OCI-LY7 (cell line): ENCODE measurements around the gene UBXN6. TPM values are rescaled to one million over a fixed set of nuclear protein-coding genes. Genes with fewer than 3 reads are reported as not detected.

Experiments
- BruUV-seq: library from RNA; stranded (reverse); fragments of 400-500 nt; replicated peaks from 2 replicates; lab custom pipeline; 2021; lab: Mats Ljungman, UMichigan
- CTCF ChIA-PET: fragments of 300-600 bp; sonication (Branson Sonifier 250); formaldehyde crosslinking; loops from one replicate; lab custom pipeline; 2022; ENCODE audit warnings: antibody characterized with exemption; ENCODE audit not compliant: unreplicated experiment; lab: Charles Lee
- POLR2A ChIA-PET: fragments of 300-600 bp; sonication (Branson Sonifier 250); formaldehyde crosslinking; loops from one replicate; lab custom pipeline; 2022; ENCODE audit warnings: antibody characterized with exemption; lab: Charles Lee
- DNase-seq: peaks from one replicate; pipeline ENCODE4 v3.0.0-alpha.2; 2015; ENCODE audit warnings: low spot score
- H2AFZ ChIP-seq: fragments of 200-600 bp; sonication (generic), shearing (Covaris generic); 2 replicates; pipeline ENCODE4 v1.6.1; 2014; ENCODE audit warnings: mild to moderate bottlenecking, antibody characterized with exemption, low read length, moderate library complexity
- H3K27ac ChIP-seq: fragments of 200-600 bp; sonication (generic); 2 replicates; pipeline ENCODE4 v1.5.1; 2014; ENCODE audit warnings: mixed run types, low read depth, mild to moderate bottlenecking, moderate library complexity, low read length, inconsistent platforms; ENCODE audit not compliant: poor library complexity, severe bottlenecking
- H3K36me3 ChIP-seq: fragments of 200-600 bp; sonication (generic); 2 replicates; pipeline ENCODE4 v1.6.1; 2014; ENCODE audit warnings: mild to moderate bottlenecking, antibody characterized with exemption, low read length, moderate library complexity, mixed read lengths; ENCODE audit not compliant: insufficient read depth
- H3K4me1 ChIP-seq: fragments of 200-600 bp; sonication (generic); 2 replicates; pipeline ENCODE4 v1.5.1; 2014; ENCODE audit warnings: mild to moderate bottlenecking, low read length; ENCODE audit not compliant: insufficient read depth, poor library complexity, severe bottlenecking
- H3K4me2 ChIP-seq: fragments of 200-600 bp; sonication (generic); 2 replicates; pipeline ENCODE4 v1.6.1; 2014; ENCODE audit warnings: mild to moderate bottlenecking, low read length
- H3K4me3 ChIP-seq: fragments of 200-600 bp; sonication (generic); 2 replicates; pipeline ENCODE4 v1.5.1; 2014; ENCODE audit warnings: mild to moderate bottlenecking, low read depth, low read length; ENCODE audit not compliant: poor library complexity, severe bottlenecking
- H3K79me2 ChIP-seq: fragments of 200-600 bp; sonication (generic); 2 replicates; pipeline ENCODE4 v1.6.1; 2016; ENCODE audit warnings: low read depth, mild to moderate bottlenecking, low read length, moderate library complexity, mixed read lengths; ENCODE audit not compliant: insufficient read depth
- H3K9me2 ChIP-seq: fragments of 200-600 bp; sonication (generic); 2 replicates; pipeline ENCODE4 v1.6.1; 2016; ENCODE audit warnings: mild to moderate bottlenecking, low read length, mixed read lengths; ENCODE audit not compliant: insufficient read depth
- H3K9me3 ChIP-seq: fragments of 200-600 bp; sonication (generic); 2 replicates; pipeline ENCODE4 v1.6.1; 2014; ENCODE audit warnings: mild to moderate bottlenecking, mixed run types, low read length, mixed read lengths
- H4K20me1 ChIP-seq: fragments of 200-600 bp; sonication (generic); 2 replicates; pipeline ENCODE4 v1.6.1; 2014; ENCODE audit warnings: mild to moderate bottlenecking, antibody characterized with exemption, low read length, moderate library complexity, mixed read lengths; ENCODE audit not compliant: insufficient read depth
- EZH2phosphoT487 ChIP-seq: fragments of 200-600 bp; sonication (generic); IDR thresholded peaks from 2 replicates; pipeline ENCODE4 v1.6.1; 2018; ENCODE audit warnings: low read depth, borderline replicate concordance, mild to moderate bottlenecking, mixed run types, antibody characterized with exemption, low read length, moderate library complexity, mixed read lengths
- intact Hi-C: fragments of 100-400 bp; cut with micrococcal nuclease; formaldehyde crosslinking; loops from one replicate; pipeline ENCODE4 v1.10.0; 2022; ENCODE audit not compliant: unreplicated experiment
- total RNA-seq, 2 experiments: library from RNA; depleted of rRNA in 1 of 2; stranded (reverse); fragments of >200 nt in 1 of 2; shearing (Covaris generic) in 1 of 2; gene quantifications; 2 replicates each; pipeline ENCODE4 v1.2.3, GENCODE V29; 2014 to 2022
- TF ChIP-seq, protein P1 (sequence below): fragments of 200-600 bp; sonication (generic); conservative IDR thresholded peaks from 2 replicates; pipeline ENCODE4 v1.5.1; 2014; ENCODE audit warnings: mild to moderate bottlenecking, antibody characterized with exemption, low read length, moderate library complexity, mixed read lengths

UBXN6 gene
- total RNA-seq, 2 experiments from 2014 or later = 43.5 to 57.0 TPM

DNA sequence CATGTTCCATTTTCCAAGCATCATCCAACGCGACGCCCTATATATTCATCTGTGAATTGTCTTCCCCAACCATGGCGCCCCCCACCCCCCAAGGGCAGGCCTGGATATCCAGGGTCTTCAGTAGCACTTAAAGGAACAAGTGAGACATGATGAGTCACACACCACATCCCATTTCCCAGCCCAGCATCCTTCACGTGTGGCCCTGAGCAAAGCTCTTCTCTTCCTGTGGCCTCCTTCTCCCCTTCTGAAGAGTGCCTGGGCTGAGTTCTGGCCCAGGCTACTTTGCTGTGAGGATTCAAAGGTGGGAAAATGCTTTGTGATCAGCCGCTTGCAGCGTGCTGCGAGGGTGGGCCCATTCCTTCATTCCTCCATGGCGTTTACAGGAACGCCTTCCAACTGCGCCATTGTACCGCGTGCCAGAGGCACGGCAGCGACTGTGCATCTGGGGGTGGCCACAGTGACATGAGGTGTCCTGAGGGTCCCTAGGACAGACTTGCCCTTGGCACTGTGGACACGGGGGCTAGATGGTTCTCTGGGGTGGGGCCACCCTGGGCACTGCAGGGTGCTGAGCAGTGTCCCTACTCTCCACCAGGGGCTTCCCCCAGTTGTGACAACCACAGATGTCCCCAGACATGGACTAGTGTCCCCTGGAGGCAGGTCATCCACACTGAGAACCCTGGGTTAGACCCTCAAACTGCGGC is 49.0 kb upstream of the UBXN6 start:
- POLR2A ChIA-PET = no interaction called here
- no peak for DNase-seq
- no peak for TF ChIP-seq EZH2phosphoT487
- TF ChIP-seq, protein P1, sequence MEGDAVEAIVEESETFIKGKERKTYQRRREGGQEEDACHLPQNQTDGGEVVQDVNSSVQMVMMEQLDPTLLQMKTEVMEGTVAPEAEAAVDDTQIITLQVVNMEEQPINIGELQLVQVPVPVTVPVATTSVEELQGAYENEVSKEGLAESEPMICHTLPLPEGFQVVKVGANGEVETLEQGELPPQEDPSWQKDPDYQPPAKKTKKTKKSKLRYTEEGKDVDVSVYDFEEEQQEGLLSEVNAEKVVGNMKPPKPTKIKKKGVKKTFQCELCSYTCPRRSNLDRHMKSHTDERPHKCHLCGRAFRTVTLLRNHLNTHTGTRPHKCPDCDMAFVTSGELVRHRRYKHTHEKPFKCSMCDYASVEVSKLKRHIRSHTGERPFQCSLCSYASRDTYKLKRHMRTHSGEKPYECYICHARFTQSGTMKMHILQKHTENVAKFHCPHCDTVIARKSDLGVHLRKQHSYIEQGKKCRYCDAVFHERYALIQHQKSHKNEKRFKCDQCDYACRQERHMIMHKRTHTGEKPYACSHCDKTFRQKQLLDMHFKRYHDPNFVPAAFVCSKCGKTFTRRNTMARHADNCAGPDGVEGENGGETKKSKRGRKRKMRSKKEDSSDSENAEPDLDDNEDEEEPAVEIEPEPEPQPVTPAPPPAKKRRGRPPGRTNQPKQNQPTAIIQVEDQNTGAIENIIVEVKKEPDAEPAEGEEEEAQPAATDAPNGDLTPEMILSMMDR = no peak
- Histone ChIP-seq H4K20me1 (no peaks in the 10 kb centered on the region), H3K4me1 (no peaks in the 10 kb centered on the region), H3K4me2 (no peak overlapping the region), H3K9me2 (no peaks in the 10 kb centered on the region), H3K27ac (no peak overlapping the region), H3K4me3 (no peak overlapping the region), H3K36me3 (peaks cover 8% of the 10 kb centered on the region; the same call in 1 of the 2 replicates), H2AFZ (no peak overlapping the region), H3K9me3 (no peaks in the 10 kb centered on the region), H3K79me2 (no peaks in the 10 kb centered on the region)
- intact Hi-C loops = no loop called here
- BruUV-seq = no TSS peak
- CTCF ChIA-PET = no interaction called here

DNA sequence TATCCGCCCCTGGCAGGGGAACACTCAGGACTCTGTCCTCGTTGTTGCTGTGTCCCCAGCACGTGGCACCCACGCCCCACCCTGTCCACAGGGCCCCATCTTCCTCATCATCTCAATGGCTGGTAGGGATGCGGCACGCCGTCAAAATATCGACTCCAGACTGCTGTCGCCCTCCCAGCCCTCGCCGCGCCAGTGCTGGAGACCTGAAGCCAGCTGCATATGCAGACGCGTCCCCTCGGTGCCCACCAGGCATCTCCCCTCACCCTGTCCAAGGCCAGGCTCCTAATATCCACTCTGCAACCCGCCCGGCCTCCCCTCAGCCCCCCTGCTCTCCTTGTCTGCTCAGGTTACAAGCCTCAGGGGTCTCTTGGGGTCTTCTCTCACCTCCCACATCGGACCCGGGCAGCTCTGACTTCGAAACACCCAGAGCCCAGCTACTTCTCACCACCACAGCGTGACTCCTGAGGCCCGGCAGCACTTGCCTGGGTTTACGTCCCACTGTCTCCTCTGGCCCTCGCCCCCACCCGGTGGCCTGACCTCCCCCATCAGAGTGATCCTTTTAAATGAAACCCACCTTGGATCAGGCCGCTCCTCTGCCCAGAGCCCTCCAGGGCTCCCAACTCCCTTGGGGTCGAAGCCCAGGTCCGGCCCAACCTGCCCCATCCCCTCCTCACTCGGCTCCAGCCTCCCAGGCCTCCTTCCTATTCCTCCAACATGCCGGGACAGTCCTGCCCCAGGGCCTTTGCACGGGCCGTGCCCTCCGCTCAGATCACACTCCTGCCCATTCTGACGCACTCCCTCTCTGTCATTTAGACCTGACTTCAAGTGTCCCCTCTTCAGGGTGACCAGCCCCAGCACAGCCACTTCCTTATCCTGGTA is 48.2 kb upstream of the UBXN6 start:
- H4K20me1 ChIP-seq = no peaks in the 10 kb centered on the region
- H3K4me1 ChIP-seq = no peaks in the 10 kb centered on the region
- DNase-seq = no peak
- TF ChIP-seq EZH2phosphoT487 = no peak
- TF ChIP-seq, protein P1 = no peak
- no peak overlapping the region for H3K4me2 ChIP-seq
- CTCF ChIA-PET = no interaction called here
- BruUV-seq = no TSS peak
- H3K9me3 ChIP-seq = no peaks in the 10 kb centered on the region
- POLR2A ChIA-PET = no interaction called here
- H2AFZ ChIP-seq = no peak overlapping the region
- intact Hi-C loops = no loop called here
- H3K36me3 ChIP-seq = peaks cover 11% of the 10 kb centered on the region; the same call in 1 of the 2 replicates
- H3K9me2 ChIP-seq = no peaks in the 10 kb centered on the region
- no peak overlapping the region for H3K4me3 ChIP-seq
- H3K79me2 ChIP-seq = no peaks in the 10 kb centered on the region
- H3K27ac ChIP-seq = no peak overlapping the region
